WTC11 (cell line): ENCODE results near the gene SLC29A1. TPM values are rescaled to one million over a fixed set of nuclear protein-coding genes. Genes with fewer than 3 reads are reported as not detected.

Experiments used
- ATAC-seq: fragments of 200-7000 bp; cut with Tn5 transposase; 2 replicates; pipeline ENCODE4 v1.10.0; 2021; ENCODE audit warnings: mild to moderate bottlenecking, moderate library complexity
- CTCF ChIA-PET: fragments of 300-600 bp; sonication (Branson Sonifier 250); formaldehyde crosslinking; loops from one replicate; lab custom pipeline; 2021; ENCODE audit warnings: antibody characterized with exemption; lab: Charles Lee
- POLR2A ChIA-PET: fragments of 350-600 bp; sonication (Branson Sonifier 250); formaldehyde crosslinking; loops from one replicate; lab custom pipeline; 2021; ENCODE audit warnings: antibody characterized with exemption; lab: Charles Lee
- DNase-seq: peaks from one replicate; pipeline ENCODE4 v3.0.0; 2021; ENCODE audit warnings: low spot score
- H3K27ac Mint-ChIP-seq: 2 replicates; pipeline ENCODE4 v1.8.0; 2021; ENCODE audit warnings: mixed read lengths
- H3K27me3 Mint-ChIP-seq: 2 replicates; pipeline ENCODE4 v1.8.0; 2021; ENCODE audit warnings: low read depth, mild to moderate bottlenecking, moderate library complexity, mixed read lengths
- H3K36me3 Mint-ChIP-seq: 2 replicates; pipeline ENCODE4 v1.8.0; 2021; ENCODE audit warnings: mixed read lengths
- H3K4me1 Mint-ChIP-seq: 2 replicates; pipeline ENCODE4 v1.8.0; 2022; ENCODE audit warnings: mixed read lengths
- H3K4me3 Mint-ChIP-seq: 2 replicates; pipeline ENCODE4 v1.8.0; 2021; ENCODE audit warnings: mild to moderate bottlenecking, moderate library complexity, mixed read lengths
- H3K9me3 Mint-ChIP-seq: 2 replicates; pipeline ENCODE4 v1.8.0; 2021; ENCODE audit warnings: mixed read lengths
- HMGXB4 ChIP-seq: sonication (generic); formaldehyde crosslinking; IDR thresholded peaks from 2 replicates; pipeline ENCODE4 v1.8.1; 2023; ENCODE audit warnings: mild to moderate bottlenecking, moderate library complexity, missing genetic modification reagents
- TEAD1 ChIP-seq: sonication (generic); formaldehyde crosslinking; IDR thresholded peaks from 2 replicates; pipeline ENCODE4 v1.8.0; 2022; ENCODE audit warnings: mild to moderate bottlenecking, missing genetic modification reagents
- TEAD4 ChIP-seq: sonication (generic); formaldehyde crosslinking; IDR thresholded peaks from 2 replicates; pipeline ENCODE4 v1.8.0; 2022; ENCODE audit warnings: mild to moderate bottlenecking, missing genetic modification reagents
- ZNF425 ChIP-seq: fragments of 250-450 bp; sonication (Bioruptor Pico); conservative IDR thresholded peaks from 2 replicates; pipeline ENCODE4 v1.9.0; 2021; ENCODE audit warnings: mild to moderate bottlenecking
- ZNF532 ChIP-seq: fragments of 250-450 bp; sonication (Bioruptor Pico); IDR thresholded peaks from 2 replicates; pipeline ENCODE4 v1.9.0; 2021; ENCODE audit warnings: mild to moderate bottlenecking, borderline replicate concordance
- ZNF671 ChIP-seq: fragments of 250-450 bp; sonication (Bioruptor Pico); IDR thresholded peaks from 2 replicates; pipeline ENCODE4 v1.8.0; 2021; ENCODE audit warnings: mild to moderate bottlenecking
- total RNA-seq: library from RNA; stranded (reverse); gene quantifications from 3 replicates; pipeline ENCODE4 v1.2.3, GENCODE V29; 2021
- TF ChIP-seq, protein P1 (sequence below): fragments of 250-450 bp; sonication (Bioruptor Pico); IDR thresholded peaks from 2 replicates; pipeline ENCODE4 v1.9.0; 2021; ENCODE audit warnings: mild to moderate bottlenecking
- TF ChIP-seq, protein P2 (sequence below): sonication (generic); formaldehyde crosslinking; IDR thresholded peaks from 2 replicates; pipeline ENCODE4 v1.8.0; 2022; ENCODE audit warnings: missing genetic modification reagents
- TF ChIP-seq, protein P3 (sequence below): sonication (generic); formaldehyde crosslinking; IDR thresholded peaks from 2 replicates; pipeline ENCODE4 v1.8.0; 2022; ENCODE audit warnings: mild to moderate bottlenecking, missing genetic modification reagents
- TF ChIP-seq, protein P4 (sequence below): fragments of 250-450 bp; sonication (Bioruptor Pico); IDR thresholded peaks from 2 replicates; pipeline ENCODE4 v1.9.0; 2021; ENCODE audit warnings: moderate library complexity, mild to moderate bottlenecking, inconsistent platforms, borderline replicate concordance

The SLC29A1 gene
- total RNA-seq, 1 experiment from 2014 or later = 139 TPM

DNA sequence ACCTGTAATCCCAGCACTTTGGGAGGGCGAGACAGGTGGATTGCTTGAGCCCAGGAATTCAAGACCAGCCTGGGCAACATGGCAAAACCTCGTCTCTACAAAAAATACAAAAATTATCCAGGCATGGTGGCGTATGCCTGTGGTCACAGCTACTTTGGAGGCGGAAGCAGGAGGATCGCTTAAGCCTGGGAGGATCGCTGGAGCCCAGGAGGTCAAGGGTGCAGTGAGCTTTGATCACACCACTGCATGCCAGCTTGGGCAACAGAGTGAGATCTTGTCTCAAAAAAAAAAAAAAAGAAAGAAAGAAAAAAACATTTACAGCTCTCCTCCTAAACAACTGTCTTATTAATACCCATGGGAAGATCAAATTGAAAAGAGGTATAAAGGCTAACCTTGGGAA lies 15.4 kb upstream of the SLC29A1 start:
- Mint-ChIP-seq H3K27me3 (peaks cover 5% of the 10 kb centered on the region; the same call in 1 of the 2 replicates), H3K27ac (peak overlapping the region; percentile 61), H3K9me3 (no peaks in the 10 kb centered on the region), H3K36me3 (no peaks in the 10 kb centered on the region), H3K4me3 (no peak overlapping the region), H3K4me1 (peaks cover 40% of the 10 kb centered on the region)
- no peak for TF ChIP-seq TEAD4 (CRISPR knock-in tag)
- TF ChIP-seq, protein P1, sequence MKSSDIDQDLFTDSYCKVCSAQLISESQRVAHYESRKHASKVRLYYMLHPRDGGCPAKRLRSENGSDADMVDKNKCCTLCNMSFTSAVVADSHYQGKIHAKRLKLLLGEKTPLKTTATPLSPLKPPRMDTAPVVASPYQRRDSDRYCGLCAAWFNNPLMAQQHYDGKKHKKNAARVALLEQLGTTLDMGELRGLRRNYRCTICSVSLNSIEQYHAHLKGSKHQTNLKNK = no peak
- TF ChIP-seq, protein P2, sequence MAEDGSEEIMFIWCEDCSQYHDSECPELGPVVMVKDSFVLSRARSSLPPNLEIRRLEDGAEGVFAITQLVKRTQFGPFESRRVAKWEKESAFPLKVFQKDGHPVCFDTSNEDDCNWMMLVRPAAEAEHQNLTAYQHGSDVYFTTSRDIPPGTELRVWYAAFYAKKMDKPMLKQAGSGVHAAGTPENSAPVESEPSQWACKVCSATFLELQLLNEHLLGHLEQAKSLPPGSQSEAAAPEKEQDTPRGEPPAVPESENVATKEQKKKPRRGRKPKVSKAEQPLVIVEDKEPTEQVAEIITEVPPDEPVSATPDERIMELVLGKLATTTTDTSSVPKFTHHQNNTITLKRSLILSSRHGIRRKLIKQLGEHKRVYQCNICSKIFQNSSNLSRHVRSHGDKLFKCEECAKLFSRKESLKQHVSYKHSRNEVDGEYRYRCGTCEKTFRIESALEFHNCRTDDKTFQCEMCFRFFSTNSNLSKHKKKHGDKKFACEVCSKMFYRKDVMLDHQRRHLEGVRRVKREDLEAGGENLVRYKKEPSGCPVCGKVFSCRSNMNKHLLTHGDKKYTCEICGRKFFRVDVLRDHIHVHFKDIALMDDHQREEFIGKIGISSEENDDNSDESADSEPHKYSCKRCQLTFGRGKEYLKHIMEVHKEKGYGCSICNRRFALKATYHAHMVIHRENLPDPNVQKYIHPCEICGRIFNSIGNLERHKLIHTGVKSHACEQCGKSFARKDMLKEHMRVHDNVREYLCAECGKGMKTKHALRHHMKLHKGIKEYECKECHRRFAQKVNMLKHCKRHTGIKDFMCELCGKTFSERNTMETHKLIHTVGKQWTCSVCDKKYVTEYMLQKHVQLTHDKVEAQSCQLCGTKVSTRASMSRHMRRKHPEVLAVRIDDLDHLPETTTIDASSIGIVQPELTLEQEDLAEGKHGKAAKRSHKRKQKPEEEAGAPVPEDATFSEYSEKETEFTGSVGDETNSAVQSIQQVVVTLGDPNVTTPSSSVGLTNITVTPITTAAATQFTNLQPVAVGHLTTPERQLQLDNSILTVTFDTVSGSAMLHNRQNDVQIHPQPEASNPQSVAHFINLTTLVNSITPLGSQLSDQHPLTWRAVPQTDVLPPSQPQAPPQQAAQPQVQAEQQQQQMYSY (CRISPR knock-in tag) = no peak
- TF ChIP-seq ZNF532 (CRISPR knock-in tag) = no peak
- no peak for TF ChIP-seq ZNF671 (CRISPR knock-in tag)
- TF ChIP-seq, protein P3, sequence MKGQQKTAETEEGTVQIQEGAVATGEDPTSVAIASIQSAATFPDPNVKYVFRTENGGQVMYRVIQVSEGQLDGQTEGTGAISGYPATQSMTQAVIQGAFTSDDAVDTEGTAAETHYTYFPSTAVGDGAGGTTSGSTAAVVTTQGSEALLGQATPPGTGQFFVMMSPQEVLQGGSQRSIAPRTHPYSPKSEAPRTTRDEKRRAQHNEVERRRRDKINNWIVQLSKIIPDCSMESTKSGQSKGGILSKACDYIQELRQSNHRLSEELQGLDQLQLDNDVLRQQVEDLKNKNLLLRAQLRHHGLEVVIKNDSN (CRISPR knock-in tag) = no peak
- no peak for TF ChIP-seq HMGXB4 (CRISPR knock-in tag)
- TF ChIP-seq, protein P4, sequence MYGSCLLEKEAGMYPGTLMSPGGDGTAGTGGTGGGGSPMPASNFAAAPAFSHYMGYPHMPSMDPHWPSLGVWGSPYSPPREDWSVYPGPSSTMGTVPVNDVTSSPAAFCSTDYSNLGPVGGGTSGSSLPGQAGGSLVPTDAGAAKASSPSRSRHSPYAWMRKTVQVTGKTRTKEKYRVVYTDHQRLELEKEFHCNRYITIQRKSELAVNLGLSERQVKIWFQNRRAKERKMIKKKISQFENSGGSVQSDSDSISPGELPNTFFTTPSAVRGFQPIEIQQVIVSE = no peak
- no peak for TF ChIP-seq TEAD1
- TF ChIP-seq ZNF425 (CRISPR knock-in tag) = no peak
- ChIA-PET POLR2A (interaction anchor here (0.7 to 1.6 kb wide), 2 partner anchors 11 to 48 kb away, joined by 4 read pairs; no protein-coding TSS in a partner anchor), CTCF (interaction anchor here (0.6 to 2.1 kb wide), 6 partner anchors 9 to 712 kb away, joined by 3 to 8 read pairs (median 4); partner anchors contain the start of genes MYMX and SLC29A1)
- DNase-seq (no peak), ATAC-seq (no peak)
